BJ (cell line): ENCODE results near the gene DCDC1. TPM values are rescaled to one million over a fixed set of nuclear protein-coding genes. Genes with fewer than 3 reads are reported as not detected.
A peak's percentile ranks its signal among the peaks of the same experiment; 100 is the strongest.

Experiments
- CTCF ChIA-PET: fragments of 350-600 bp; formaldehyde crosslinking; extraction: SDS; loops from one replicate; lab custom pipeline; 2021; ENCODE audit warnings: antibody characterized with exemption, inconsistent platforms; lab: Yijun Ruan, JAX
- POLR2A ChIA-PET: fragments of 300-600 bp; sonication (Branson Sonifier 250); formaldehyde crosslinking; extraction: SDS; loops from one replicate; lab custom pipeline; 2021; ENCODE audit warnings: antibody characterized with exemption; lab: Charles Lee
- DNase-seq: peaks from one replicate; pipeline ENCODE4 v3.0.0-alpha.2; 2011; ENCODE audit warnings: low read depth
- H3K27me3 ChIP-seq: 2 replicates; pipeline ENCODE4 v1.6.0; 2011; ENCODE audit warnings: low read length; ENCODE audit not compliant: control insufficient read depth, insufficient read depth
- H3K36me3 ChIP-seq: 2 replicates; pipeline ENCODE4 v1.5.1; 2011; ENCODE audit warnings: low read length; ENCODE audit not compliant: control insufficient read depth, insufficient read depth
- H3K4me3 ChIP-seq: 2 replicates; pipeline ENCODE4 v1.5.1; 2011; ENCODE audit warnings: low read depth, mild to moderate bottlenecking, control low read depth, low read length
- polyA plus RNA-seq: library from polyadenylated mRNA; depleted of rRNA; stranded (reverse); fragments of >200 nt; gene quantifications from 2 replicates; pipeline ENCODE4 v1.2.3, GENCODE V29; 2011
- TF ChIP-seq, protein P1 (sequence below): IDR thresholded peaks from 2 replicates; pipeline ENCODE4 v1.5.1; 2011; ENCODE audit warnings: low read depth, mild to moderate bottlenecking, control low read depth, inconsistent platforms, low read length, moderate library complexity; ENCODE audit not compliant: insufficient read depth

DCDC1 gene
- polyA plus RNA-seq, 1 experiment = not detected

DNA sequence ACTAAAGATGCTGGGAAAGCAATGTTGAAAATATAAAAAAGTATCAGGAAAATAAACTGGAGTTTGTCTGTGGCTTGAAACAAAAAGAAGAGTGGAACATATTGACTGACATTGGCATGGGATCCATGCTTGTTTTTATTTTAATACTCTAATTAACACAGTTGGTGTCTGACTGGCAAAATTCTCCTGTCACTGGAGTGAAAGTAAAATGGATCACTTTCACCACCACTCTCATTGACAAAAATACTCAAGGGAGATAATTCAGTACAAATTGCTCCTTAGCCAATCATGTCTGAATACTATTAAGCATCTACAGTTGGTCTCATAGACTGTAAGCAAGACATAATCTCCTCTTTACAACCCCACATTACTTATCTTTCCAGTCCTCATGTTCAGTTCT is 101.8 kb downstream of the DCDC1 start:
- CTCF ChIA-PET = no interaction called here
- TF ChIP-seq, protein P1, sequence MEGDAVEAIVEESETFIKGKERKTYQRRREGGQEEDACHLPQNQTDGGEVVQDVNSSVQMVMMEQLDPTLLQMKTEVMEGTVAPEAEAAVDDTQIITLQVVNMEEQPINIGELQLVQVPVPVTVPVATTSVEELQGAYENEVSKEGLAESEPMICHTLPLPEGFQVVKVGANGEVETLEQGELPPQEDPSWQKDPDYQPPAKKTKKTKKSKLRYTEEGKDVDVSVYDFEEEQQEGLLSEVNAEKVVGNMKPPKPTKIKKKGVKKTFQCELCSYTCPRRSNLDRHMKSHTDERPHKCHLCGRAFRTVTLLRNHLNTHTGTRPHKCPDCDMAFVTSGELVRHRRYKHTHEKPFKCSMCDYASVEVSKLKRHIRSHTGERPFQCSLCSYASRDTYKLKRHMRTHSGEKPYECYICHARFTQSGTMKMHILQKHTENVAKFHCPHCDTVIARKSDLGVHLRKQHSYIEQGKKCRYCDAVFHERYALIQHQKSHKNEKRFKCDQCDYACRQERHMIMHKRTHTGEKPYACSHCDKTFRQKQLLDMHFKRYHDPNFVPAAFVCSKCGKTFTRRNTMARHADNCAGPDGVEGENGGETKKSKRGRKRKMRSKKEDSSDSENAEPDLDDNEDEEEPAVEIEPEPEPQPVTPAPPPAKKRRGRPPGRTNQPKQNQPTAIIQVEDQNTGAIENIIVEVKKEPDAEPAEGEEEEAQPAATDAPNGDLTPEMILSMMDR = no peak
- H3K27me3 ChIP-seq = no peaks in the 10 kb centered on the region
- DNase-seq = no peak
- H3K4me3 ChIP-seq = no peak overlapping the region
- POLR2A ChIA-PET = no interaction called here
- no peaks in the 10 kb centered on the region for H3K36me3 ChIP-seq

DNA sequence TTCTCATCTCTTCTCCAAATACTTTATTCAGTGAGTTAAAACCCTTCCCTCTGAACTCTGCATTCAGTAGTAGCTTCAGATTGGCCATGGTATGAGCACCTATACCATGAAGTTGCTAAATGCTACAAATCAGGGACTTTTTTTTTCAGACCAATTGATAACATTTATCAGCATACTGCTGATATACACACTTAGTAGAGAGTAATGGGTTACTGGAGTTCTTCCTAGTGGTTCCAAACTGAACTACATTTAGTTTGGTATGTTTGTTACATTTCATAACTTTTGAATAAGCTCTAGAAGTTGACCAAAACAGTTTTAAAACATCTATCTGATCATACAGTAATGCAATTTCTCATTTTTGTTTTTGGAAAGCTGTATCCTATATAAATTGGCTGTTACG is 104.7 kb downstream of the DCDC1 start:
- TF ChIP-seq, protein P1 = no peak
- no peak overlapping the region for H3K4me3 ChIP-seq
- no peaks in the 10 kb centered on the region for H3K36me3 ChIP-seq
- ChIA-PET CTCF (no interaction called here), POLR2A (no interaction called here)
- H3K27me3 ChIP-seq = no peaks in the 10 kb centered on the region
- DNase-seq = no peak

DNA sequence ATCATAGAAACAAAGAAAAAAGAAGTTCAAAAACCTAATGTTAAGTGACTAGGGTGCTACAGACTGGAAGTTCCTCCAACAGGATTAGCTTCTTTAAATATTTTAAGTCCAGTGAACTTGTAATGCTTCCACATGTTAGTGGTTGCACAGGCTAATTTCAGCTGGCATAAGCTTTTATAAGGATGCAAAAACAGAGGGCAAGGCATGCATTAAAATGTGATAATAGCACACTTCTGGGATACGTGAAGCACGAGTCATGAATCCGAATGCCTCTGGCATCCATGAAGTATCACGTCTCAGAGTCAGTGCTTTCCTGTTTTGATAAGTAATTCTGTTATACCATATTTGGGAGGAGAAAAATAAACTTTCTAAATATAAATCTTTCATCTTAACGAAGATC is 106.8 kb downstream of the DCDC1 start:
- Histone ChIP-seq H3K4me3 (no peak overlapping the region), H3K36me3 (no peaks in the 10 kb centered on the region), H3K27me3 (no peaks in the 10 kb centered on the region)
- CTCF ChIA-PET = interaction anchor here (0.8 kb wide), 1 partner anchor 809 kb away, joined by 3 read pairs; no protein-coding TSS in a partner anchor
- POLR2A ChIA-PET = no interaction called here
- peak; percentile 32 for DNase-seq
- TF ChIP-seq, protein P1 = no peak

DNA sequence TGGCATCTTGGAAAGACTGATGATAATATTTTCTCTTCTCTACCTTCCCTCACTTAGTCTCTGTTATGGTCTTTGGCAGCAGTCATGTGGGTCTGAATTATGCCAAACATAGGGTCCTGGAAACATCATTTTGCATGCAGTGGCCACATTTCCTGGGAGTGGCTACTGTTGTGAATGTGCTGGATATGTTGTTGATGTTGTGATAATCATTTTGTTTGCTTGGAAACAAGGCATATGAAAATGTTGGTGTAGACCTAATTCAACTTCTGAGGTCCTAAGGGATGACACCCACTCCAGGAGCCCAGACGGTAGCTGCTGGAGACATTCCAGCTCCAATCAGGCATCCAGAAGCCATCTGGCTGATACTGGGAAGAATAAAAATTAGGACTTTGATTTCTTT is 109.7 kb downstream of the DCDC1 start:
- TF ChIP-seq, protein P1 = no peak
- POLR2A ChIA-PET = no interaction called here
- Histone ChIP-seq H3K27me3 (no peaks in the 10 kb centered on the region), H3K4me3 (no peak overlapping the region), H3K36me3 (no peaks in the 10 kb centered on the region)
- CTCF ChIA-PET = no interaction called here
- DNase-seq = no peak

DNA sequence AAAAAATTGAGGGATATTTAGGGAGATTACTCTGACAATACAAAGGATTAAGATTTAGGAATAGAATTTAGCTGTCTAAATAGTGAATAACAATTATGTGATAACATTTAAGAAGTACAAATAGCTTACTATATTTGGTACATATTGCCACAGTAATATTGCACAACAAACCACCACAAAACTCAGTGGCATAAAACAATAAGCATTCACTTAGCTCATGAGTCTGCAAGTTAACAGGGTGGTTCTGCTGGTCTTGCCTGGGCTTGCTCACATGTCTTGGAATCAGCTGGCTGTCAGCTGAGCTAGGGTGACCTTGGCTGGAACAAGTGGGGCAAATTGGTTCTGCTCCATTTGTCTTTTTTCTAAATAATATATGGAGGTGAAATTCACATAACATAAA is 115.1 kb downstream of the DCDC1 start:
- CTCF ChIA-PET = no interaction called here
- peak; percentile 4 for DNase-seq

More for the DNA sequence above, 115.1 kb downstream of the DCDC1 start:
- TF ChIP-seq, protein P1 = no peak
- Histone ChIP-seq H3K4me3 (no peak overlapping the region), H3K27me3 (no peaks in the 10 kb centered on the region), H3K36me3 (no peaks in the 10 kb centered on the region)
- POLR2A ChIA-PET = no interaction called here
